Upper lobe of left lung (tissue), 6 donors: ENCODE results near the gene POLD1. TPM values are rescaled to one million over a fixed set of nuclear protein-coding genes. Genes with fewer than 3 reads are reported as not detected.

Source experiments
- ATAC-seq, 2 donors: fragments of 200-7000 bp; cut with Tn5 transposase; one replicate each; pipeline ENCODE4 v1.9.1; 2022; ENCODE audit warnings: mild to moderate bottlenecking in 2 of 2, moderate library complexity in 2 of 2; ENCODE audit not compliant: low FRiP score in 2 of 2
- DNase-seq, 2 donors: peaks; one replicate each; pipeline ENCODE4 v3.0.0-alpha.2; 2019 to 2020
- H3K27ac ChIP-seq, 4 donors: fragments of 200-600 bp; sonication (generic); one replicate each; pipeline ENCODE4 v1.5.1; 2016 to 2019
- H3K27me3 ChIP-seq, 4 donors: fragments of 200-600 bp; sonication (generic); one replicate each; pipeline ENCODE4 v1.5.1; 2017 to 2019
- H3K36me3 ChIP-seq, 4 donors: fragments of 200-600 bp; sonication (generic); one replicate each; pipeline ENCODE4 v1.5.1; 2016 to 2019
- H3K4me1 ChIP-seq, 4 donors: fragments of 200-600 bp; sonication (generic); one replicate each; pipeline ENCODE4 v1.5.1; 2018 to 2019
- H3K4me3 ChIP-seq, 4 donors: fragments of 200-600 bp; sonication (generic); one replicate each; pipeline ENCODE4 v1.5.1; 2017 to 2019; ENCODE audit warnings: mild to moderate bottlenecking in 2 of 4, moderate library complexity in 1 of 4
- H3K9me3 ChIP-seq, 4 donors: fragments of 200-600 bp; sonication (generic); one replicate each; pipeline ENCODE4 v1.5.1; 2018 to 2019
- CTCF ChIP-seq, 6 experiments: fragments of 450-650 bp in 4 of 6; fragments of 200-600 bp in 2 of 6; sonication (generic) in 2 of 6; IDR thresholded peaks; one replicate each; pipeline ENCODE4 v1.5.1; 2016 to 2019; ENCODE audit warnings: antibody characterized with exemption in 6 of 6
- EP300 ChIP-seq, 4 donors: sonication (generic); formaldehyde crosslinking; IDR thresholded peaks; one replicate each; pipeline ENCODE4 v1.5.1; 2017; ENCODE audit warnings: antibody characterized with exemption in 4 of 4, control low read depth in 2 of 4
- POLR2A ChIP-seq, 4 donors: fragments of 450-650 bp; IDR thresholded peaks; one replicate each; pipeline ENCODE4 v1.5.1; 2016 to 2017; ENCODE audit warnings: antibody characterized with exemption in 4 of 4, mild to moderate bottlenecking in 2 of 4
- POLR2AphosphoS5 ChIP-seq, 2 donors: sonication (generic); formaldehyde crosslinking; IDR thresholded peaks; one replicate each; pipeline ENCODE4 v1.5.1; 2017; ENCODE audit warnings: antibody characterized with exemption in 2 of 2
- WGBS, 2 donors: methylation state at CpG; one replicate each; pipeline ENCODE4 v1.1.5; 2017 to 2018; 5-methylcytosine and 5-hydroxymethylcytosine counted together
- total RNA-seq, 6 donors: library from RNA; depleted of rRNA in 4 of 6; stranded (reverse); fragments of >200 nt in 4 of 6; gene quantifications; one replicate each; pipeline versions ENCODE4 v1.1.0 to v1.2.1, GENCODE V29; 2016 to 2021
- donor health status: DM: no; HTN: no; CAD: no; lungs with moderate emphysema.
- donor health status: DM: no; HTN: yes; CAD: no; lungs with severe emphysema.

The POLD1 gene
- total RNA-seq, 6 donors from 2014 or later: 20.5 to 66.0 (median 44.0) TPM

- no peak for DNase-seq
- H3K36me3 ChIP-seq: peaks cover 19 to 59% (median 53%) of the 10 kb centered on the region in 4 donors
- no peaks in the 10 kb centered on the region for H3K9me3 ChIP-seq
- H3K27ac ChIP-seq: peak overlapping the region in 1 of 4 donors; percentile 56
- H3K27me3 ChIP-seq: no peaks in the 10 kb centered on the region
- WGBS, 2 donors: 75 to 89% methylated on average over 8 to 11 of the region's 11 CpGs
- no peak for ATAC-seq
- H3K4me1 ChIP-seq: peaks cover 20 to 52% (median 40%) of the 10 kb centered on the region in 4 donors
- H3K4me3 ChIP-seq: no peak overlapping the region
- TF ChIP-seq POLR2A (IDR thresholded peaks at IDR 0.05): no peak
- no peak for TF ChIP-seq EP300 (IDR thresholded peaks at IDR 0.05)
- no peak for TF ChIP-seq CTCF (IDR thresholded peaks at IDR 0.05)
- TF ChIP-seq POLR2AphosphoS5 (IDR thresholded peaks at IDR 0.05): no peak
Observed at GRCh38 chr19:50380137-50380536, 4.0 kb upstream of the POLD1 start.

- Histone ChIP-seq H3K4me3 (no peak overlapping the region), H3K4me1 (peaks cover 20 to 56% (median 43%) of the 10 kb centered on the region in 4 donors), H3K9me3 (no peaks in the 10 kb centered on the region), H3K36me3 (peaks cover 19 to 59% (median 53%) of the 10 kb centered on the region in 4 donors), H3K27me3 (no peaks in the 10 kb centered on the region), H3K27ac (peak overlapping the region in 2 of 4 donors; percentile 52 to 56)
- ATAC-seq: no peak
- DNase-seq: peak; percentile 56 to 63
- no peak for TF ChIP-seq POLR2AphosphoS5 (IDR thresholded peaks at IDR 0.05)
- WGBS, 2 donors: 70 to 74% methylated on average over 8 of the region's 8 CpGs
Observed at GRCh38 chr19:50380751-50381151, 3.4 kb upstream of the POLD1 start.

- TF ChIP-seq CTCF (IDR thresholded peaks at IDR 0.05): no peak
- DNase-seq (peak in 1 of 2 donors; percentile 86), ATAC-seq (no peak)
- peaks cover 15 to 56% (median 43%) of the 10 kb centered on the region in 4 donors for H3K4me1 ChIP-seq
- H3K27me3 ChIP-seq: no peaks in the 10 kb centered on the region
- H3K36me3 ChIP-seq: peaks cover 19 to 59% (median 53%) of the 10 kb centered on the region in 4 donors
- H3K4me3 ChIP-seq: no peak overlapping the region
- WGBS, 2 donors: 93 to 98% methylated on average over 22 to 53 of the region's 58 CpGs
- H3K27ac ChIP-seq: peak overlapping the region in 1 of 4 donors; percentile 89
- no peaks in the 10 kb centered on the region for H3K9me3 ChIP-seq
Observed at GRCh38 chr19:50381881-50382729, 2.0 kb upstream of the POLD1 start.

GRCh38 chr19:50383001-50383851 is 921 bp upstream of the POLD1 start:
- peak overlapping the region; percentile 79 to 89 (median 88) for H3K27ac ChIP-seq
- H3K4me1 ChIP-seq: peaks cover 13 to 45% (median 37%) of the 10 kb centered on the region in 4 donors
- H3K27me3 ChIP-seq: no peaks in the 10 kb centered on the region
- ATAC-seq (no peak), DNase-seq (no peak)
- TF ChIP-seq CTCF (IDR thresholded peaks at IDR 0.05) (no peak), EP300 (IDR thresholded peaks at IDR 0.05) (no peak), POLR2AphosphoS5 (IDR thresholded peaks at IDR 0.05) (no peak), POLR2A (IDR thresholded peaks at IDR 0.05) (no peak)
- H3K9me3 ChIP-seq: no peaks in the 10 kb centered on the region
- peak overlapping the region in 3 of 4 donors; percentile 64 to 72 (median 72) for H3K4me3 ChIP-seq
- peaks cover 19 to 51% (median 46%) of the 10 kb centered on the region in 4 donors for H3K36me3 ChIP-seq
- 51 to 54% methylated on average over 20 to 21 of the region's 21 CpGs for WGBS, 2 donors
